C4-2B (cell line): ENCODE results near the gene SLC22A17.
A peak's percentile ranks its signal among the peaks of the same experiment; 100 is the strongest.

Source experiments
- H3K27ac ChIP-seq: fragments of 450-650 bp; 2 replicates; pipeline ENCODE4 v1.5.1; 2017
- ZFX ChIP-seq: fragments of 450-650 bp; IDR thresholded peaks from 2 replicates; pipeline ENCODE4 v1.6.1; 2017
- TF ChIP-seq, protein P1 (sequence below): fragments of 450-650 bp; conservative IDR thresholded peaks from 2 replicates; pipeline ENCODE4 v1.5.1; 2017; ENCODE audit warnings: mild to moderate bottlenecking

Gene SLC22A17

DNA sequence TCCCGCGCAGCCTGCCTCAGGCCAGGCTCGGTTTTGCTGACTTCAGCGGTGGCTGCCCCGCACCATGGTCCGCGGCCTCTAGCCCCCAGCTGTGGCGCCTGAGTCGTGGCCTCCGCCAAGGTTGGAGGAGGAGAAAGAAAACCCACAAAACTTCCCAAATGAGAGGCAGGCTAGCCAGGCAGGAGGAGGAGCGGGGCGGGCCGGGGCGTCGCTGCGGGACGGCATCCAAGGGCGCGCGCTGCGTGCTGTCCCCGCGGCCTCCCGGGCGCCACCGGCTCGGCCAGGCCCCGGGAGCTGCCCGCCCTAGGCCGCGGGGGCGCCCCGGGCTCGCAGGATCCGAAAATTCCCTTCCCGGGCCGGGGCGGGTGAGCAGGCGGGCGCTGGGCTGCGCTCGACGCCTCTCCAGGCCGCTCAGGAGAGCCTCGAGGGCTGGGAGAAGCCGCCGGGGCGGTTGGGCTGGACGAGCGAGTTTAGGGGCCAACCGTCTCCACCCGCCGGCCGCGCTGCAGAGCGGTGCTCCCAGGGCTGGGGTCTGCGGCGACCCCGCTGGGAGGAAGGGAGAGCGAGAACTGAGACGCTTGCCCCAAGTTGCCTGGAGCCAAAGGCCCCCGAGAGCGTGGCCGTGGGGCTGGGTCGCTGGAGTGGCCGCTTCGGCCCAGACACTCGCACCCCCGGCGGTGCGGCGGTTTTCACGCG, 12.5 kb upstream of the SLC22A17 start, which contains the start of gene EFS:
TSS of gene EFS (minus strand) at position 137 of the 696 bp plus-strand sequence. CDS start 147 bp downstream, outside the sequence.
- peak within 1 kb of the TSS; percentile 97 for H3K27ac ChIP-seq
- TF ChIP-seq, protein P1, sequence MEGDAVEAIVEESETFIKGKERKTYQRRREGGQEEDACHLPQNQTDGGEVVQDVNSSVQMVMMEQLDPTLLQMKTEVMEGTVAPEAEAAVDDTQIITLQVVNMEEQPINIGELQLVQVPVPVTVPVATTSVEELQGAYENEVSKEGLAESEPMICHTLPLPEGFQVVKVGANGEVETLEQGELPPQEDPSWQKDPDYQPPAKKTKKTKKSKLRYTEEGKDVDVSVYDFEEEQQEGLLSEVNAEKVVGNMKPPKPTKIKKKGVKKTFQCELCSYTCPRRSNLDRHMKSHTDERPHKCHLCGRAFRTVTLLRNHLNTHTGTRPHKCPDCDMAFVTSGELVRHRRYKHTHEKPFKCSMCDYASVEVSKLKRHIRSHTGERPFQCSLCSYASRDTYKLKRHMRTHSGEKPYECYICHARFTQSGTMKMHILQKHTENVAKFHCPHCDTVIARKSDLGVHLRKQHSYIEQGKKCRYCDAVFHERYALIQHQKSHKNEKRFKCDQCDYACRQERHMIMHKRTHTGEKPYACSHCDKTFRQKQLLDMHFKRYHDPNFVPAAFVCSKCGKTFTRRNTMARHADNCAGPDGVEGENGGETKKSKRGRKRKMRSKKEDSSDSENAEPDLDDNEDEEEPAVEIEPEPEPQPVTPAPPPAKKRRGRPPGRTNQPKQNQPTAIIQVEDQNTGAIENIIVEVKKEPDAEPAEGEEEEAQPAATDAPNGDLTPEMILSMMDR = no peak
- peak; percentile 96 for TF ChIP-seq ZFX

- TF ChIP-seq, protein P1 = no peak
- no peak for TF ChIP-seq ZFX
- H3K27ac ChIP-seq = peak overlapping the region; percentile 97
Measured at GRCh38 chr14:23364164-23365035, 11.7 kb upstream of the SLC22A17 start.

GRCh38 chr14:23362200-23362599, 9.5 kb upstream of the SLC22A17 start:
- no peak overlapping the region for H3K27ac ChIP-seq
- TF ChIP-seq, protein P1 = no peak
- no peak for TF ChIP-seq ZFX

GRCh38 chr14:23361763-23362162, 9.1 kb upstream of the SLC22A17 start:
- H3K27ac ChIP-seq = no peak overlapping the region

GRCh38 chr14:23361320-23361719, 8.6 kb upstream of the SLC22A17 start:
- H3K27ac ChIP-seq = no peak overlapping the region
- no peak for TF ChIP-seq ZFX
- TF ChIP-seq, protein P1 = no peak

More at GRCh38 chr14:23361763-23362162, 9.1 kb upstream of the SLC22A17 start:
- TF ChIP-seq ZFX = no peak
- TF ChIP-seq, protein P1 = no peak

- no peak overlapping the region for H3K27ac ChIP-seq
- TF ChIP-seq, protein P1 = no peak
- no peak for TF ChIP-seq ZFX
Measured at GRCh38 chr14:23360496-23360895, 7.8 kb upstream of the SLC22A17 start.
